NB4 (cell line): ENCODE measurements around the gene ARHGAP24.

Experiments used
- POLR2A ChIP-seq: IDR thresholded peaks from 2 replicates; pipeline ENCODE4 v1.6.1; 2011; ENCODE audit warnings: mild to moderate bottlenecking; ENCODE audit not compliant: insufficient read length; ENCODE audit errors: extremely low read depth
- TF ChIP-seq, protein P1 (sequence below): IDR thresholded peaks from one replicate; pipeline ENCODE4 v1.5.1; 2012; ENCODE audit warnings: low read depth, low read length

GRCh38 chr4:85938062-85938461 lies 463.1 kb downstream of the ARHGAP24 start:
- no peak for TF ChIP-seq POLR2A
- TF ChIP-seq, protein P1, sequence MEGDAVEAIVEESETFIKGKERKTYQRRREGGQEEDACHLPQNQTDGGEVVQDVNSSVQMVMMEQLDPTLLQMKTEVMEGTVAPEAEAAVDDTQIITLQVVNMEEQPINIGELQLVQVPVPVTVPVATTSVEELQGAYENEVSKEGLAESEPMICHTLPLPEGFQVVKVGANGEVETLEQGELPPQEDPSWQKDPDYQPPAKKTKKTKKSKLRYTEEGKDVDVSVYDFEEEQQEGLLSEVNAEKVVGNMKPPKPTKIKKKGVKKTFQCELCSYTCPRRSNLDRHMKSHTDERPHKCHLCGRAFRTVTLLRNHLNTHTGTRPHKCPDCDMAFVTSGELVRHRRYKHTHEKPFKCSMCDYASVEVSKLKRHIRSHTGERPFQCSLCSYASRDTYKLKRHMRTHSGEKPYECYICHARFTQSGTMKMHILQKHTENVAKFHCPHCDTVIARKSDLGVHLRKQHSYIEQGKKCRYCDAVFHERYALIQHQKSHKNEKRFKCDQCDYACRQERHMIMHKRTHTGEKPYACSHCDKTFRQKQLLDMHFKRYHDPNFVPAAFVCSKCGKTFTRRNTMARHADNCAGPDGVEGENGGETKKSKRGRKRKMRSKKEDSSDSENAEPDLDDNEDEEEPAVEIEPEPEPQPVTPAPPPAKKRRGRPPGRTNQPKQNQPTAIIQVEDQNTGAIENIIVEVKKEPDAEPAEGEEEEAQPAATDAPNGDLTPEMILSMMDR = no peak
